Muscle layer of duodenum (tissue), 2 donors: Measurements from ENCODE around the gene BTRC.

Experiments used
- H3K27ac ChIP-seq: one replicate; pipeline ENCODE4 v1.7.0; 2013; ENCODE audit warnings: mild to moderate bottlenecking, low read length
- H3K27me3 ChIP-seq: one replicate; pipeline ENCODE4 v1.7.0; 2013; ENCODE audit warnings: low read depth, mild to moderate bottlenecking, control low read depth, low read length
- H3K36me3 ChIP-seq, 2 donors: one replicate each; pipeline ENCODE4 v1.7.0; 2013; ENCODE audit warnings: low read length in 2 of 2, control low read depth in 1 of 2, mild to moderate bottlenecking in 1 of 2; ENCODE audit not compliant: insufficient read depth in 2 of 2, control insufficient read depth in 1 of 2
- H3K4me1 ChIP-seq, 2 donors: one replicate each; pipeline ENCODE4 v1.7.0; 2013; ENCODE audit warnings: low read length in 2 of 2, mild to moderate bottlenecking in 2 of 2, control low read depth in 1 of 2, moderate library complexity in 1 of 2; ENCODE audit not compliant: insufficient read depth in 2 of 2, control insufficient read depth in 1 of 2
- H3K4me3 ChIP-seq, 2 donors: one replicate each; pipeline ENCODE4 v1.7.0; 2013; ENCODE audit warnings: low read length in 2 of 2, low read depth in 1 of 2, mild to moderate bottlenecking in 1 of 2
- H3K9me3 ChIP-seq, 2 donors: one replicate each; pipeline ENCODE4 v1.7.0; 2013; ENCODE audit warnings: low read length in 2 of 2, control low read depth in 1 of 2, mild to moderate bottlenecking in 1 of 2; ENCODE audit not compliant: control insufficient read depth in 1 of 2
- donor health status: healthy.

BTRC gene

DNA sequence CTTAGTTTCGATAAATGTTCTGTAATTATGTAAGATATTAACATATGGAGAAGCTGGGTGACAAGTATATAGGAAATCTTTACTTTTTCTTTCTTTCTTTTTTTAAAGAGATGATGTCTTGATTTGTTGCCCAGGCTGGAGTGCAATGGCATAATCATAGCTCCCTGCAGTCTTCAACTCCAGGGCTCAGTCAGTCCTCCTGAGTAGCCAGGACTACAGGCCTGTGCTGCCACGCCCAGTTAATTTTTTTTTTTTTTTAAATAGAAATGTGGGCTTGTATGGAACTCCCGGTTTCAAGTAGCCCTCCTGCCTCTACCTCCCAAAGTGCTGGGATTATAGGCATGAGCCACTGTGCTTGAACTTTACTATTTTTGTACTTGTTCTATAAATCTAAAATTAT is 122.4 kb downstream of the BTRC start:
- H3K9me3 ChIP-seq = no peaks in the 10 kb centered on the region
- H3K4me1 ChIP-seq = no peaks in the 10 kb centered on the region
- H3K27ac ChIP-seq = no peak overlapping the region
- no peaks in the 10 kb centered on the region for H3K27me3 ChIP-seq
- peaks cover 0 to 6% of the 10 kb centered on the region in 2 donors for H3K36me3 ChIP-seq
- H3K4me3 ChIP-seq = no peak overlapping the region

GRCh38 chr10:101478956-101479355 is 125.0 kb downstream of the BTRC start:
- H3K9me3 ChIP-seq = no peaks in the 10 kb centered on the region
- peaks cover 0 to 6% of the 10 kb centered on the region in 2 donors for H3K36me3 ChIP-seq
- no peak overlapping the region for H3K27ac ChIP-seq
- H3K4me1 ChIP-seq = no peaks in the 10 kb centered on the region
- H3K27me3 ChIP-seq = no peaks in the 10 kb centered on the region
- H3K4me3 ChIP-seq = no peak overlapping the region

DNA sequence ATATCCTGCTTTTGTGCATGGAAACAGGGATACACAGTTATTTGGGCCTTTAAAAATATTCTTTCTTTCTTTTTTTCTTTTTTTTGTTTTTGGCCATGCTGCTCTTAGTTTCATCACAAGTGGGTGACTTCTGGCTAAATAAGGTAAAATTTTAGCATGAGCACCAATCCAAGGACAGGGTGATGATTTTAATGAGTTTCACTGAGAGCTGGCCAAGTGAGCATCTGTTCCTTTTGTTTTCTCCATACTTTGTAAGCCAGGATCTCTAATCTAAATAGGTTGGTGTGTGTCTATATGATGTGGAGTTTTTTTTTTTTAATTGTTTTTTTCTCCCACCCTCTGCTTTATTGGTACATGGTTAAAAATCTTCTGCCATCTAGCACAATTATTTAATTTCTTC is 127.3 kb downstream of the BTRC start:
- no peak overlapping the region for H3K4me3 ChIP-seq
- H3K36me3 ChIP-seq = peaks cover 0 to 6% of the 10 kb centered on the region in 2 donors
- H3K27ac ChIP-seq = no peak overlapping the region
- H3K27me3 ChIP-seq = no peaks in the 10 kb centered on the region
- no peaks in the 10 kb centered on the region for H3K9me3 ChIP-seq
- no peaks in the 10 kb centered on the region for H3K4me1 ChIP-seq

DNA sequence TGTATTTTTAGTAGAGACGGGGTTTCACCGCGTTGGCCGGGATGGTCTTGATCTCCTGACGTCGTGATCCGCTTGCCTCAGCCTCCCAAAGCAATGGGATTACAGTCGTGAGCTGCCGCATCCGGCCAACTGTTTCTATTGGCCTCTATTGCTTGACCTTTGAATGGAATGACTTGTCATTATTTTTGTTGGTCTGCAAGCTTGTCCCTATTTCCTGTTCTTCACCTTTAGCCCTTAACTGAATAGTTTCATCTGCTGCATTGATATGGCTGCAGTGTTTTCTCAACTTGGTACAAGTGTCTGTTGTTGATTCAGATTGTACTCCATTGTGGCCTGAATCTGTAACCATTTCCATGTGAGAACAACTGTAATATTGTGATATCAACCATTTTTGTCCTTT is 128.6 kb downstream of the BTRC start:
- H3K36me3 ChIP-seq = peaks cover 0 to 6% of the 10 kb centered on the region in 2 donors
- H3K9me3 ChIP-seq = no peaks in the 10 kb centered on the region
- H3K27me3 ChIP-seq = no peaks in the 10 kb centered on the region
- no peak overlapping the region for H3K4me3 ChIP-seq
- H3K4me1 ChIP-seq = no peaks in the 10 kb centered on the region
- H3K27ac ChIP-seq = no peak overlapping the region

- Histone ChIP-seq H3K27me3 (no peaks in the 10 kb centered on the region), H3K27ac (no peak overlapping the region), H3K36me3 (peaks cover 0 to 6% of the 10 kb centered on the region in 2 donors), H3K9me3 (no peaks in the 10 kb centered on the region), H3K4me3 (no peak overlapping the region), H3K4me1 (no peaks in the 10 kb centered on the region)
These were observed 130.3 kb downstream of the BTRC start for GRCh38 chr10:101484175-101484745.

- Histone ChIP-seq H3K36me3 (peaks cover 0 to 4% of the 10 kb centered on the region in 2 donors), H3K4me1 (no peaks in the 10 kb centered on the region), H3K4me3 (no peak overlapping the region), H3K27me3 (no peaks in the 10 kb centered on the region), H3K27ac (no peak overlapping the region), H3K9me3 (no peaks in the 10 kb centered on the region)
These were observed 131.2 kb downstream of the BTRC start for GRCh38 chr10:101485207-101485606.

GRCh38 chr10:101485681-101486554 is 132.0 kb downstream of the BTRC start:
- Histone ChIP-seq H3K9me3 (no peaks in the 10 kb centered on the region), H3K4me3 (peak overlapping the region in 1 of 2 donors; percentile 31), H3K27ac (no peak overlapping the region), H3K36me3 (no peaks in the 10 kb centered on the region), H3K4me1 (no peaks in the 10 kb centered on the region), H3K27me3 (no peaks in the 10 kb centered on the region)

GRCh38 chr10:101487399-101487798 is 133.4 kb downstream of the BTRC start:
- H3K9me3 ChIP-seq = no peaks in the 10 kb centered on the region
- no peaks in the 10 kb centered on the region for H3K4me1 ChIP-seq
- H3K4me3 ChIP-seq = no peak overlapping the region
- H3K27ac ChIP-seq = no peak overlapping the region
- H3K27me3 ChIP-seq = no peaks in the 10 kb centered on the region
- H3K36me3 ChIP-seq = no peaks in the 10 kb centered on the region

DNA sequence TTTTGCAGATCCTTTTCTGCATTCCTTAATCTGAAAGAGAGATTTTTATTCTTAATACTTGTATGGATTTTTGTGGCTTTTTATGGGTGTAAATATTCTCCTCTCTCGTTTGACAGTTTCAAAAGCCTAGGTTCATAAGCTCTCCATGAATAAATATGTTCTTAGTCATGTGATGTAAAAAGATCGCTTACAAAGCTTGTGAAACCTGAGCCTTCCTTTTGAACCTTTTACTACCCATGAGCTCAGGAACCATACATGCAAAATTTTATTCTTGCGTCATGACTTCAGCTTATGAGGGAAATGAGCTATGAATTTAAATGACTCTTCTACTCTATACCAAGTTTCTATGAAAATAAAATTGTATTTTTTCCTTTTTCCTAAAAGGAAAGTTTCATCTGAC is 135.4 kb downstream of the BTRC start:
- Histone ChIP-seq H3K36me3 (no peaks in the 10 kb centered on the region), H3K4me3 (no peak overlapping the region), H3K27ac (no peak overlapping the region), H3K4me1 (no peaks in the 10 kb centered on the region), H3K9me3 (no peaks in the 10 kb centered on the region), H3K27me3 (no peaks in the 10 kb centered on the region)

DNA sequence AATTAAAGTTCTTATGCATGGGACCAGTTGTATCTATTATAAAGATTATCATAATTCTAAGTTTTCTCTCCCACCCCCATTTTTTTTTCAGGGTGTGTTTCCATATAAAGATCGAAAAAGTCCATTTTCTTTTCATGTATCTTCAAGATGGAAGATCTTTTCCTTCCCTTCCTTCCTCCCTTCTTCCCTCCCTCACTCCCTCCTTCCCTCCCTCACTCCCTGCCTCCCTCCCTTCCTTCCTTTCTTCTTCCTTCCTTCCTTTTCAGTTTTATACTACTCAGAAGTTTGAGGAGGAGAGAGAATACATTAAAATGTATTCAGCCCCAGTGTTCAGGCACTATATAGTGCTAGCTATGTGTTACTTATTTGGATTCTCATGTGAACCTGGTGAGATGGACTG is 136.1 kb downstream of the BTRC start:
- H3K9me3 ChIP-seq = no peaks in the 10 kb centered on the region
- H3K36me3 ChIP-seq = no peaks in the 10 kb centered on the region
- no peaks in the 10 kb centered on the region for H3K27me3 ChIP-seq
- no peak overlapping the region for H3K27ac ChIP-seq
- no peak overlapping the region for H3K4me3 ChIP-seq
- H3K4me1 ChIP-seq = no peaks in the 10 kb centered on the region

DNA sequence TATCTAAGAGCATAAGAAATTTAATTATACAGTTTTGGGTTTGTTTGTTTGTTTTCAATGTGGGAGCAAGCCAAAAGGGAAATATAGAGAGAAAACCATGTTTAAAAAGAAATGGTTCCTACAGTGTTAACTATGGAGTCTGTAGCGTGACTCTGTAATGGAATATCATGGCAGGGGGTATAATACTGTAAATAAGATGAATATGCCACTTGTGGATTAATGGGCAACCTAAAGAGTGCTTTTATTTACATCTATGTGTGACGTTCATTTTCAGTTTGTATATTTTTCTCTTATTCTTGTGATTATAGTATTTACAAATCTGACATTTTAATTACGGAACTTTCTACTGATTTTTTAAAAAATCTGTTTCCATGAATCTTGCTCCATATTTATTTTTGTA is 138.2 kb downstream of the BTRC start:
- Histone ChIP-seq H3K36me3 (no peaks in the 10 kb centered on the region), H3K4me1 (no peaks in the 10 kb centered on the region), H3K27me3 (no peaks in the 10 kb centered on the region), H3K9me3 (no peaks in the 10 kb centered on the region), H3K4me3 (no peak overlapping the region), H3K27ac (no peak overlapping the region)
